ENCODE results near the gene AKR1C2. TPM values are rescaled to one million over a fixed set of nuclear protein-coding genes. Genes with fewer than 3 reads are reported as not detected.

Gene AKR1C2
- total RNA-seq, 1 donor from 2014 or later = 4.7 TPM

DNA sequence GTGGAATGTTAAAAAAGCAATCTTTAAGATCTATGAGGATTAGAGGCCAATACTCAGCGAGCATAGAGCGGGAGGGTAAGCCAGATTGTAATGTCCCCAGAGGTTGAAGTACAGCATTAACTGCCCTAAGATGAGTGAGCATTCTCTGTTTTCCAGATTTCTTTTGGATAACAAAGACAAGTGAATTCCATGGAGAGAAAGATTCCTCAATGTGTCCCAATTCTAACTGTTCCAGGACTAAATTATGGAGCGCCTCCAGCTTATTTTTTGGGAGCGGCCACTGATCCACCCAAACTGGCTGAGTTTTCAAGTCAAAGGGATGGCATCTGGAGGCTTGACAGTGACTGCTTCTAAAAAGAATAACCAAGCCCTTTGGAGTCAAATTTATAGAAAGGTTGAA lies 39.3 kb upstream of the AKR1C2 start:
- Mint-ChIP-seq H3K36me3 (no peaks in the 10 kb centered on the region), H3K9me3 (peaks cover 5% of the 10 kb centered on the region), H3K4me3 (no peak overlapping the region), H3K27me3 (ENCODE audit: insufficient read depth, low read depth) (peaks cover 4% of the 10 kb centered on the region), H3K4me1 (no peaks in the 10 kb centered on the region), H3K27ac (no peak overlapping the region)
- Histone ChIP-seq H2AFZ (replicated peaks) (no peak overlapping the region), H3K27ac (no peak overlapping the region), H3K4me2 (no peak overlapping the region), H3K9me3 (ENCODE audit: low read depth) (no peaks in the 10 kb centered on the region), H3K79me2 (ENCODE audit: low read depth) (no peaks in the 10 kb centered on the region), H3F3A (ENCODE audit: low read depth) (no peaks in the 10 kb centered on the region), H3K27me3 (no peaks in the 10 kb centered on the region), H3K4me3 (no peak overlapping the region), H4K20me1 (ENCODE audit: low read depth) (no peaks in the 10 kb centered on the region), H3K36me3 (no peaks in the 10 kb centered on the region), H3K9ac (no peak overlapping the region), H3K4me1 (no peaks in the 10 kb centered on the region)
- TF ChIP-seq, protein P1, sequence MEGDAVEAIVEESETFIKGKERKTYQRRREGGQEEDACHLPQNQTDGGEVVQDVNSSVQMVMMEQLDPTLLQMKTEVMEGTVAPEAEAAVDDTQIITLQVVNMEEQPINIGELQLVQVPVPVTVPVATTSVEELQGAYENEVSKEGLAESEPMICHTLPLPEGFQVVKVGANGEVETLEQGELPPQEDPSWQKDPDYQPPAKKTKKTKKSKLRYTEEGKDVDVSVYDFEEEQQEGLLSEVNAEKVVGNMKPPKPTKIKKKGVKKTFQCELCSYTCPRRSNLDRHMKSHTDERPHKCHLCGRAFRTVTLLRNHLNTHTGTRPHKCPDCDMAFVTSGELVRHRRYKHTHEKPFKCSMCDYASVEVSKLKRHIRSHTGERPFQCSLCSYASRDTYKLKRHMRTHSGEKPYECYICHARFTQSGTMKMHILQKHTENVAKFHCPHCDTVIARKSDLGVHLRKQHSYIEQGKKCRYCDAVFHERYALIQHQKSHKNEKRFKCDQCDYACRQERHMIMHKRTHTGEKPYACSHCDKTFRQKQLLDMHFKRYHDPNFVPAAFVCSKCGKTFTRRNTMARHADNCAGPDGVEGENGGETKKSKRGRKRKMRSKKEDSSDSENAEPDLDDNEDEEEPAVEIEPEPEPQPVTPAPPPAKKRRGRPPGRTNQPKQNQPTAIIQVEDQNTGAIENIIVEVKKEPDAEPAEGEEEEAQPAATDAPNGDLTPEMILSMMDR (IDR thresholded peaks at IDR 0.05) = no peak
- TF ChIP-seq EZH2phosphoT487 (IDR thresholded peaks at IDR 0.05) (no peak), EZH2 (IDR thresholded peaks at IDR 0.05) (no peak)
- DNase-seq (ENCODE audit: low spot score) = no peak

DNA sequence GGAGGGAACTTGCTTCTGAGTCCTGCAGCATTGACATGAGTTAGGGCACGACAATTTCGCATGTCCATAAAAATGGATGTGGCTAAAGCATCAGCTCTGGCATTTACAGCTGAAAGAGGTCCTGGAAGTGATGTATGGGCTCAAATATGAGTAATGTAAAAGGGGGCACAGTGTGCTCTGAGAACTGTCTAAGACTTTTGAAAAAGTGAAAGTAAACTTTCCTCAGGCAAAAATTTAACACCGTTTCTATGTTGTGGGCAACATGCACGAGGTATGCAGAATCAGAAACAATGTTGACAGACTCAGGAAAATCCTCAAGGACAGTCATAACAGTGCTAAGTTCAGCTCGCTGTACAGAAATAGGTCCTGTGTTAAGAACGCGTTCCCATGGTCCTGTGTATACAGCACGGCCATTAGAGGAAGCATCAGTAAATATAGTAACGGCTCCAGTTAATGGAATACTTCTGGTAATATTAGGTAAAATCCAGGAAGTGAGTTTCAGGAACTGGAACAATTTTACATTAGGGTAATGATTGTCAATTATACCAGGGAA lies 37.9 kb upstream of the AKR1C2 start:
- Mint-ChIP-seq H3K4me1 (no peaks in the 10 kb centered on the region), H3K4me3 (no peak overlapping the region), H3K27me3 (ENCODE audit: insufficient read depth, low read depth) (peaks cover 4% of the 10 kb centered on the region), H3K9me3 (peaks cover 5% of the 10 kb centered on the region), H3K27ac (no peak overlapping the region), H3K36me3 (no peaks in the 10 kb centered on the region)
- Histone ChIP-seq H3K36me3 (no peaks in the 10 kb centered on the region), H3K4me2 (no peak overlapping the region), H3F3A (ENCODE audit: low read depth) (no peaks in the 10 kb centered on the region), H3K4me1 (no peaks in the 10 kb centered on the region), H3K4me3 (no peak overlapping the region), H3K9ac (no peak overlapping the region), H3K9me3 (ENCODE audit: low read depth) (no peaks in the 10 kb centered on the region), H4K20me1 (ENCODE audit: low read depth) (no peaks in the 10 kb centered on the region), H3K79me2 (ENCODE audit: low read depth) (no peaks in the 10 kb centered on the region), H3K27me3 (no peaks in the 10 kb centered on the region), H2AFZ (replicated peaks) (no peak overlapping the region), H3K27ac (no peak overlapping the region)
- TF ChIP-seq, protein P1 (IDR thresholded peaks at IDR 0.05) = no peak
- TF ChIP-seq EZH2 (IDR thresholded peaks at IDR 0.05) (no peak), EZH2phosphoT487 (IDR thresholded peaks at IDR 0.05) (no peak)
- DNase-seq (ENCODE audit: low spot score) = no peak

DNA sequence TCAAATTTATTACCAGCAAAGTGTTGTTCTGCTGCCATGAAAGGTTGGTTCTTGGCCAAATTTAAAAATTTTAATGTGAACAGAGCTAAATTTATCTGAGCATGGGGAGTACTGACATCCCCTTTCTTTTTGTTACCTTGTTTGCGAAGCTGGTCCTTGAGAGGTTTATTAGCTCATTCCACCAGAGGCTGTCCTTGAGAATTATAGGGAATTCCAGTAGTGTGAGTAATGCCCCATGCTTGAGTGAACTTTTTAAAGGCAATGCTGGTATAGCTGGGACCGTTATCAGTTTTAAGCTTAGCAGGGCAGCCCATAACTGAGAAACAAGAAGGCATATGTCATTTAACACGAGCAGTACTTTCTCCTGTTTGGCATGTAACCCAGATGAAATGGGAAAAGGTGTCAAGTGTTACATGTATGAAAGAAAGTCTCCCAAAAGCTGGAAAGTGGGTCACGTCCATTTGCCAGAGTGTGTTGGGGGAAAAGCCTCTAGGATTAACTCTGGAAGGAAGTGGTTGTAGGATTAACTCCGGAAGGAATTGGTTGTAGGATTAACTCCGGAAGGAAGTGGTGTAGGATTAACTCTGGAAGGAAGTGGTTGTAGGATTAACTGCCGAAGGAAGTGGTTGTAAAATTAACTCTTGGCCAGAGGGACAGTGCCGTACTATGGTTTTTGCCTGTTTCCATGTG lies 37.3 kb upstream of the AKR1C2 start:
- no peaks in the 10 kb centered on the region for H3F3A ChIP-seq (ENCODE audit: low read depth)
- no peak for TF ChIP-seq EZH2 (IDR thresholded peaks at IDR 0.05)
- no peak for TF ChIP-seq EZH2phosphoT487 (IDR thresholded peaks at IDR 0.05)
- TF ChIP-seq, protein P1 (IDR thresholded peaks at IDR 0.05) = no peak
- no peak overlapping the region for H3K27ac Mint-ChIP-seq
- no peak for DNase-seq (ENCODE audit: low spot score)
- H3K27me3 ChIP-seq = no peaks in the 10 kb centered on the region
- no peak overlapping the region for H3K27ac ChIP-seq
- no peaks in the 10 kb centered on the region for H3K9me3 ChIP-seq (ENCODE audit: low read depth)
- H3K4me1 ChIP-seq = no peaks in the 10 kb centered on the region
- no peak overlapping the region for H3K4me3 Mint-ChIP-seq
- no peak overlapping the region for H2AFZ ChIP-seq (replicated peaks)
- no peaks in the 10 kb centered on the region for H3K4me1 Mint-ChIP-seq
- H3K4me3 ChIP-seq = no peak overlapping the region
- no peak overlapping the region for H3K9ac ChIP-seq
- no peaks in the 10 kb centered on the region for H4K20me1 ChIP-seq (ENCODE audit: low read depth)
- H3K79me2 ChIP-seq (ENCODE audit: low read depth) = no peaks in the 10 kb centered on the region
- H3K36me3 ChIP-seq = no peaks in the 10 kb centered on the region
- no peaks in the 10 kb centered on the region for H3K36me3 Mint-ChIP-seq
- peaks cover 4% of the 10 kb centered on the region for H3K27me3 Mint-ChIP-seq (ENCODE audit: insufficient read depth, low read depth)
- H3K4me2 ChIP-seq = no peak overlapping the region
- peaks cover 2% of the 10 kb centered on the region for H3K9me3 Mint-ChIP-seq
